Pancreas (tissue), 10 donors: ENCODE data around the gene HK1. TPM values are rescaled to one million over a fixed set of nuclear protein-coding genes. Genes with fewer than 3 reads are reported as not detected.

Source experiments
- ATAC-seq, 4 donors: fragments of 200-7000 bp; cut with Tn5 transposase; one replicate each; pipeline versions ENCODE4 v1.8.0 to v1.9.1; 2020; ENCODE audit warnings: mild to moderate bottlenecking in 4 of 4, moderate library complexity in 4 of 4
- DNase-seq, 6 donors: peaks; one replicate each; pipeline ENCODE4 v3.0.0-alpha.2; 2020
- FAIRE-seq: peaks from 2 replicates; lab custom pipeline; 2012; peaks lifted over from hg19 to GRCh38; lab: Jason Lieb, UNC
- H3K27ac ChIP-seq, 4 donors: fragments of 200-600 bp; sonication (generic); 1 replicate in 3 of 4; 2 replicates in 1 of 4; pipeline versions ENCODE4 v1.5.0 to v1.8.0; 2020
- H3K27me3 ChIP-seq, 4 donors: fragments of 200-600 bp; one replicate each; pipeline ENCODE4 v1.8.0; 2021
- H3K36me3 ChIP-seq, 3 donors: fragments of 200-600 bp; sonication (generic) in 1 of 3; one replicate each; pipeline versions ENCODE4 v1.5.0 to v1.8.0; 2020 to 2021
- H3K4me1 ChIP-seq, 3 donors: fragments of 200-600 bp; one replicate each; pipeline ENCODE4 v1.8.0; 2021
- H3K4me3 ChIP-seq, 4 donors: fragments of 200-600 bp; sonication (generic) in 2 of 4; one replicate each; pipeline versions ENCODE4 v1.5.0 to v1.8.0; 2020 to 2021
- H3K9me3 ChIP-seq, 4 donors: fragments of 200-600 bp; one replicate each; pipeline ENCODE4 v1.8.0; 2021
- WGBS, 2 donors: extraction: QIAGEN DNeasy Blood & Tissue Kit; methylation state at CpG; one replicate each; pipeline ENCODE4 v1.1.7; 2013; 5-methylcytosine and 5-hydroxymethylcytosine counted together
- intact Hi-C, 3 donors: fragments of 100-400 bp; cut with DNase I; formaldehyde crosslinking; loops; one replicate each; pipeline versions ENCODE4 v1.11.1 to v1.14.2; 2022
- polyA plus RNA-seq, 2 donors: library from polyadenylated mRNA; stranded (reverse); fragments of 200-250 nt; gene quantifications; one replicate each; pipeline ENCODE4 v1.2.3, GENCODE V29; 2013
- total RNA-seq, 6 donors: library from RNA; stranded (reverse); fragmentation: NEBNext Ultra II Directional in 4 of 6; extraction: Animal tissue kit (Norgen Biotek cat#: 25700) in 4 of 6; gene quantifications; one replicate each; pipeline versions ENCODE4 v1.2.1 to v1.2.4, GENCODE V29; 2021 to 2023
- TF ChIP-seq, protein P1 (sequence below), 4 donors: fragments of 200-600 bp; sonication (generic) in 3 of 4; IDR thresholded peaks; one replicate each; pipeline versions ENCODE4 v1.5.0 to v1.8.0; 2021; ENCODE audit warnings: antibody characterized with exemption in 4 of 4
- donor health status: healthy with polysubstance abuse.
- donor health status: DM: no; HTN: no; CAD: no; lungs with moderate emphysema.
- donor health status: DM: no; HTN: no; CAD: no.
- donor health status: control.
- donor health status: control.
- donor health status: Bipolar disorder and iron deficiency.
- donor health status: DM: yes; HTN: yes; CAD: no.
- donor health status: DM: no; HTN: no; CAD: no.
- donor health status: DM: no; HTN: no; CAD: no.
- donor health status: DM: yes; HTN: yes; CAD: no.

HK1 gene
- total and polyA plus RNA-seq, 8 donors = 6.7 to 18.1 (median 8.6) TPM

DNA sequence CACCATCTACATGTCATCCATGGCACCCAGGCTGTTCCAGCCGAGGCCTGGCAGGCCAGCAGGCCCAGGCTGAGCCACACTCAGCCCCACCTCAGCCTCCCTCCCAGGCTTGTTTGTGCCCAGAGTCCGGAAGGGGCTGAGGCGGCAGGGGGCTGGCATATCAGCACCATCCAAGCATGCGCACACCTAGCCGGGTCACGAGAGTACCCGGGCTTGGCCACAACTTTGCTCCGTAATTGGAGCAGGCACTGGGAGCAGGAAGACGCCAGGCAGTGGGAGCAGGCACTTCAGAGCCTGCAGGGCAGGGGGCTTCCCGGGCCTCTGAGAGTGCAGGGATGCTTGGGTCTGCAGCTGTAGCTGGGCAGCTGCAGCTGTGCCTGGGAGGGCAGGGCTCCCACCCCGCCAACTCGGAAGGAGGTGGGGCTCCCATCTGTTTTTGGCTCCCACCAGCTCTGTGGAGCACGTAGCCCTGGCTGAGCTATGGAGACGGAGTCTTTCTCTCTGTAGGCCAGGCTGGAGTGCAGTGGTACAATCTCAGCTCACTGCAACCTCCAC is 157.7 kb downstream of the HK1 start:
- WGBS, 2 donors = 77 to 90% methylated on average over 14 of the region's 14 CpGs
- DNase-seq (no peak), FAIRE-seq (no peak), ATAC-seq (no peak)
- H3K4me3 ChIP-seq = no peak overlapping the region
- H3K9me3 ChIP-seq = no peaks in the 10 kb centered on the region
- no peaks in the 10 kb centered on the region for H3K36me3 ChIP-seq
- no peaks in the 10 kb centered on the region for H3K27me3 ChIP-seq
- H3K4me1 ChIP-seq = peaks cover 0 to 22% (median 0%) of the 10 kb centered on the region in 3 donors
- TF ChIP-seq, protein P1, sequence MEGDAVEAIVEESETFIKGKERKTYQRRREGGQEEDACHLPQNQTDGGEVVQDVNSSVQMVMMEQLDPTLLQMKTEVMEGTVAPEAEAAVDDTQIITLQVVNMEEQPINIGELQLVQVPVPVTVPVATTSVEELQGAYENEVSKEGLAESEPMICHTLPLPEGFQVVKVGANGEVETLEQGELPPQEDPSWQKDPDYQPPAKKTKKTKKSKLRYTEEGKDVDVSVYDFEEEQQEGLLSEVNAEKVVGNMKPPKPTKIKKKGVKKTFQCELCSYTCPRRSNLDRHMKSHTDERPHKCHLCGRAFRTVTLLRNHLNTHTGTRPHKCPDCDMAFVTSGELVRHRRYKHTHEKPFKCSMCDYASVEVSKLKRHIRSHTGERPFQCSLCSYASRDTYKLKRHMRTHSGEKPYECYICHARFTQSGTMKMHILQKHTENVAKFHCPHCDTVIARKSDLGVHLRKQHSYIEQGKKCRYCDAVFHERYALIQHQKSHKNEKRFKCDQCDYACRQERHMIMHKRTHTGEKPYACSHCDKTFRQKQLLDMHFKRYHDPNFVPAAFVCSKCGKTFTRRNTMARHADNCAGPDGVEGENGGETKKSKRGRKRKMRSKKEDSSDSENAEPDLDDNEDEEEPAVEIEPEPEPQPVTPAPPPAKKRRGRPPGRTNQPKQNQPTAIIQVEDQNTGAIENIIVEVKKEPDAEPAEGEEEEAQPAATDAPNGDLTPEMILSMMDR (IDR thresholded peaks at IDR 0.05) = no peak
- H3K27ac ChIP-seq = no peak overlapping the region
- intact Hi-C loops = no loop called here

DNA sequence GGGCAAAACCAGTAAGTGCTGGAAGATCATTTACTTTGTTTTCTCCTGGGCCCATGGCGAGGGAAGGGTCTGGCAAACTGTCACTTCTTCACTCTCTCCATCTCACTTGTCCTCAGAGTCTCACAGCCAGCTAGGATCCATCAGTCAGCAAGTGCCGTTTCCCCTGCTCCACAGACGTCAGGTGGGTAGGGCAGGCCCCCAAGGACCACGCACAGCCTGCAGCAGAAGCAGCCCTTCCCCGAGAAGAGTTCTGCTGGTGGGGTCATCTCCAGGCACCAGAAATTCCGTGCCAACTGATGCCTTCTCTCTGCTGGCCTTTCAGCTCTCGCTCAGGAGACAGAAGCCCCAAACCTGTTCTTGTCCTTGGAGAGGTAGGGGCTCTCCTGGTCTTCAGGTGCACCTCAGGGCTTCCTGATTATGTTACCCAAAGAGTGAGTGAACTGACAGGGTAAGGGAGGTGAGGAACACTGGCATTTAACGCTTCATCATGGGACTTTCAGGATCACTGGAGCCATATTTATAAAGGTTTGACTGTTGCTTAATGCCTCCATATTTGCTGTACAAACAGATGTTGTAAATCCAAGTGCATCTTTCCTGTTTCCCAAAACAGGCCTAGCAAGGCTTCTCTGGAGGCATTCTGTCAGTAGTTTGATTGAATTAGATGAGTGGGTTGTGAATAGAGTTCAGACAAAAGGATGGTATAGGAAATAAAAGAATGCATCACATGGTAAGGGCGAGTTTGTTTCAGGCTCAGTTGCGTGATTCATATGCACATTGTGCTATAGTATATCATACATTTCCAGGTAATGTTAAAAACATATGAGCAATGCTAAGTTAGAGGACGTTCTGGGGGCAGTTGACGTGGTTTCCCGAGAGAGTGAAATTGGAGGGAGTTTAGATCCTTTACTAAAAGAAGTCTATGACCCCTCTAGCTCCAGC is 159.3 kb downstream of the HK1 start:
- Histone ChIP-seq H3K4me1 (peaks cover 0 to 22% (median 0%) of the 10 kb centered on the region in 3 donors), H3K36me3 (no peaks in the 10 kb centered on the region), H3K27ac (peak overlapping the region; percentile 73 to 88 (median 77)), H3K4me3 (no peak overlapping the region), H3K9me3 (no peaks in the 10 kb centered on the region), H3K27me3 (no peaks in the 10 kb centered on the region)
- FAIRE-seq (no peak), ATAC-seq (no peak), DNase-seq (no peak)
- TF ChIP-seq, protein P1 (IDR thresholded peaks at IDR 0.05) = no peak
- intact Hi-C loops = no loop called here
- WGBS, 2 donors = 71 to 72% methylated on average over 13 of the region's 13 CpGs

DNA sequence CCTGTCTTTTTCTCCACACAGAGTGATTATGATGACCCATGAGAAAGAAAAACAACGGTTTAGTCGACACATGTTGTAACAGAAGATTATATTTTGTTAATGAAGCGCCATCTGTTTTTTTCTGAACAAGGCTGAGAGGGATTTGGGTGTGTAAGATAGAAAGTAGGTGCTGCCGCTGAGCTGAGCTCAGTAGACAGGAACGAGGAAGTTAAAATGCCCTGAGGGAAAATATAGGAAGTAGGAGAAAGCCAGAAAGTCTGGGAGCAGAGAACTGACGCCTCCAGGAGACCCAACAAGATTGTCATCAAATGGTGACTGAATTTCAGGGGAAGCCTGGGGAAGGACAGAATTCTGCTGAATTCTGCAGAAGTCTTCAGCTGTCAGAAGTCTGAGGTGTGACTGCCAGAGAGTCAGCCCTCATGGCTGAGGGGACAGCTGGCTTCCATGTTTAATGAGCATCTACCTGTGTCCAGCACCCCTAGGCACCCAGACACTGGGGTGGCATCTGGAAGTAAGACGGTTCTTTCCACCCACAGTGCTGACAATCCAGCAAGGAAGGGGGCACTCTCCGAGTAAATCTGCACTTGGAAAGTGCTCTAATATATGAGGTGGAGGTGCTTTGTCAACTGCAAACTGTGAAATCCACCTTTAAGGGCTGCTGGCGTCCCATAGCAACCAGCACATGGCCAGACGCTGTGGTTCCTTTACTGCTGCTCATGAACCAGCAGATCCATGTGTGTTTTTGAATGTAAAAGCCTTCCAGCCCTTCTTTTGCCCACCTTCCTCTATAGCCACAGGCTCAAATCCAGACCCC is 160.4 kb downstream of the HK1 start:
- no peak overlapping the region for H3K4me3 ChIP-seq
- no peak for FAIRE-seq
- H3K4me1 ChIP-seq = peaks cover 0 to 22% (median 0%) of the 10 kb centered on the region in 3 donors
- DNase-seq = no peak
- H3K36me3 ChIP-seq = no peaks in the 10 kb centered on the region
- ATAC-seq = peak; percentile 83 to 85 (median 84)
- TF ChIP-seq, protein P1 (IDR thresholded peaks at IDR 0.05) = no peak
- no peaks in the 10 kb centered on the region for H3K27me3 ChIP-seq
- WGBS, 2 donors = 25 to 33% methylated on average over 10 of the region's 10 CpGs
- H3K9me3 ChIP-seq = no peaks in the 10 kb centered on the region
- intact Hi-C loops = no loop called here
- peak overlapping the region; percentile 73 to 88 (median 77) for H3K27ac ChIP-seq

DNA sequence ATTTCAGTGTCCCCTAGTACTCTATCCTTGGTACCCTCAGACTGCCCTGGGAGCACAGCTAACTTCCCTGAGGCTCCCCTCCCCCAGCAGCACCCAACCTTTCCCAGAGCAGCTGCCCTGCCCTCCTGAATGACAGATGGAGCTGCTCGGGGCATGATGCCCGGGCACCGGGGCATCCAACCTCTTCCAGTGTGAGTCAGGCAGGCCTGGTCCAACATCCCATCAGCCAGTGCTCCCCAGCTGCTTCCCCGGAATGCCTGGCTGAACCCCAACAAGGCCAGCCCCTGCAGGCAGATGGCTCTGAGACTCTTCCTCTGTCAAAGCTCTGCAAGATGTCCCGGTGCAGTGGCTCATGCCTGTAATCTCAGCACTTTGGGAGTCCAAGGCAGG is 161.0 kb downstream of the HK1 start:
- H3K27ac ChIP-seq = peak overlapping the region; percentile 73 to 88 (median 77)

More for the DNA sequence above, 161.0 kb downstream of the HK1 start:
- Histone ChIP-seq H3K4me3 (no peak overlapping the region), H3K4me1 (peaks cover 0 to 22% (median 0%) of the 10 kb centered on the region in 3 donors), H3K9me3 (no peaks in the 10 kb centered on the region), H3K27me3 (no peaks in the 10 kb centered on the region), H3K36me3 (no peaks in the 10 kb centered on the region)
- ATAC-seq (peak; percentile 57 to 83 (median 82)), DNase-seq (peak in 4 of 6 donors; percentile 32 to 61 (median 53)), FAIRE-seq (no peak)
- intact Hi-C loops = no loop called here
- 31 to 38% methylated on average over 5 of the region's 5 CpGs for WGBS, 2 donors
- TF ChIP-seq, protein P1 (IDR thresholded peaks at IDR 0.05) = no peak
